Neural crest cell (in vitro differentiated cells): Measurements from ENCODE around the gene SERPINA5. TPM values are rescaled to one million over a fixed set of nuclear protein-coding genes. Genes with fewer than 3 reads are reported as not detected.

Experiments used
- DNase-seq: peaks from one replicate; pipeline ENCODE4 v3.0.0; 2021; ENCODE audit warnings: low read depth, mixed read lengths, low spot score
- H3K27ac Mint-ChIP-seq: one replicate; pipeline ENCODE4 v1.8.0; 2021; ENCODE audit warnings: mild to moderate bottlenecking, mixed read lengths; ENCODE audit not compliant: unreplicated experiment
- H3K27me3 Mint-ChIP-seq: 2 replicates; pipeline ENCODE4 v1.8.0; 2021; ENCODE audit warnings: low read depth, mild to moderate bottlenecking, mixed read lengths
- H3K36me3 Mint-ChIP-seq: 2 replicates; pipeline ENCODE4 v1.8.0; 2021; ENCODE audit warnings: low read depth, mild to moderate bottlenecking, mixed read lengths
- H3K4me1 Mint-ChIP-seq: 2 replicates; pipeline ENCODE4 v1.8.0; 2021; ENCODE audit warnings: mixed read lengths
- H3K4me3 Mint-ChIP-seq: one replicate; pipeline ENCODE4 v1.8.0; 2021; ENCODE audit warnings: mild to moderate bottlenecking, mixed read lengths
- H3K9me3 Mint-ChIP-seq: 2 replicates; pipeline ENCODE4 v1.8.0; 2021; ENCODE audit warnings: mixed read lengths
- CTCF ChIP-seq: fragments of 200-600 bp; sonication (generic); conservative IDR thresholded peaks from 2 replicates; pipeline ENCODE4 v1.5.0; 2021; ENCODE audit warnings: antibody characterized with exemption, mild to moderate bottlenecking
- total RNA-seq: library from RNA; stranded (reverse); gene quantifications from 2 replicates; pipeline ENCODE4 v1.2.1, GENCODE V29; 2021

Gene SERPINA5
- total RNA-seq, 1 donor from 2014 or later: 1.0 TPM

GRCh38 chr14:94582199-94582750, 1.0 kb downstream of the SERPINA5 start:
- no peak for TF ChIP-seq CTCF
- Mint-ChIP-seq H3K27me3 (peaks cover 12% of the 10 kb centered on the region), H3K9me3 (peaks cover 3% of the 10 kb centered on the region), H3K4me3 (no peak overlapping the region), H3K36me3 (no peaks in the 10 kb centered on the region), H3K27ac (no peak overlapping the region), H3K4me1 (peaks cover 13% of the 10 kb centered on the region)
- DNase-seq: no peak

- Mint-ChIP-seq H3K27me3 (peaks cover 15% of the 10 kb centered on the region), H3K4me1 (peaks cover 13% of the 10 kb centered on the region), H3K36me3 (no peaks in the 10 kb centered on the region), H3K9me3 (peaks cover 3% of the 10 kb centered on the region), H3K27ac (no peak overlapping the region), H3K4me3 (no peak overlapping the region)
- TF ChIP-seq CTCF: no peak
- DNase-seq: no peak
Measured at GRCh38 chr14:94582851-94583250, 1.6 kb downstream of the SERPINA5 start.

GRCh38 chr14:94583557-94583956, 2.3 kb downstream of the SERPINA5 start:
- DNase-seq: no peak
- H3K4me1 Mint-ChIP-seq: peaks cover 13% of the 10 kb centered on the region
- no peak for TF ChIP-seq CTCF
- H3K27me3 Mint-ChIP-seq: peaks cover 17% of the 10 kb centered on the region
- no peak overlapping the region for H3K4me3 Mint-ChIP-seq
- no peaks in the 10 kb centered on the region for H3K36me3 Mint-ChIP-seq
- H3K9me3 Mint-ChIP-seq: peaks cover 3% of the 10 kb centered on the region
- H3K27ac Mint-ChIP-seq: no peak overlapping the region

GRCh38 chr14:94584591-94585280, 3.5 kb downstream of the SERPINA5 start:
- Mint-ChIP-seq H3K27me3 (peaks cover 18% of the 10 kb centered on the region), H3K4me1 (peaks cover 13% of the 10 kb centered on the region), H3K27ac (no peak overlapping the region), H3K9me3 (peaks cover 3% of the 10 kb centered on the region), H3K36me3 (no peaks in the 10 kb centered on the region), H3K4me3 (no peak overlapping the region)
- TF ChIP-seq CTCF: no peak
- no peak for DNase-seq

- peaks cover 30% of the 10 kb centered on the region for H3K27me3 Mint-ChIP-seq
- H3K27ac Mint-ChIP-seq: no peak overlapping the region
- DNase-seq: no peak
- no peaks in the 10 kb centered on the region for H3K9me3 Mint-ChIP-seq
- peaks cover 6% of the 10 kb centered on the region for H3K4me1 Mint-ChIP-seq
- H3K36me3 Mint-ChIP-seq: no peaks in the 10 kb centered on the region
- TF ChIP-seq CTCF: no peak
- H3K4me3 Mint-ChIP-seq: no peak overlapping the region
Measured at GRCh38 chr14:94586635-94587034, 5.4 kb downstream of the SERPINA5 start.
